Lung (tissue), 5 donors: Measurements from ENCODE around the gene CPNE1. TPM values are rescaled to one million over a fixed set of nuclear protein-coding genes. Genes with fewer than 3 reads are reported as not detected.

Experiments used
- polyA plus RNA-seq, 2 donors: library from polyadenylated mRNA; stranded (reverse); fragments of 200-250 nt; gene quantifications; one replicate each; pipeline ENCODE4 v1.2.1, GENCODE V29; 2013
- small RNA-seq: library from RNA; depleted of rRNA; stranded (forward); fragments of <200 nt; gene quantifications from one replicate; pipeline ENCODE3, GENCODE V24; 2014; ENCODE audit warnings: low replicate concordance
- total RNA-seq, 2 donors: library from RNA; depleted of rRNA in 1 of 2; stranded (reverse); fragments of >200 nt in 1 of 2; gene quantifications; one replicate each; pipeline ENCODE4 v1.2.1, GENCODE V29; 2014 to 2021
- donor health status: Bipolar disorder and iron deficiency.
- donor health status: healthy.
- donor health status: DM: yes; HTN: yes; CAD: no.

The CPNE1 gene
- total and polyA plus RNA-seq, 4 donors = 91.9 to 180 (median 140) TPM

Small RNA genes lying within 50 kb of the gene (small RNA-seq; reads per million reads assigned to genes)
- gene RNU6-759P (not detected), gene RPL37P1 (not detected)

Other genes with a start within 250 kb of the CPNE1 start
- 1 to 10 TPM in 1 of 2 donors, under 1 TPM in 1; 0.21 to 1.1 TPM for gene GDF5, start 226.7 kb downstream of the CPNE1 start, total RNA-seq
- gene GDF5, start 226.7 kb downstream of the CPNE1 start, polyA plus RNA-seq = 1 to 10 TPM in 1 of 2 donors, under 1 TPM in 1; 0.28 to 1.5 TPM
- 10 to 100 TPM; 27.0 to 34.5 TPM for gene CEP250, start 209.3 kb downstream of the CPNE1 start, total RNA-seq
- gene CEP250, start 209.3 kb downstream of the CPNE1 start, polyA plus RNA-seq = 10 to 100 TPM in 1 of 2 donors, 1 to 10 TPM in 1; 8.7 to 12.3 TPM
- gene C20orf173, start 135.2 kb downstream of the CPNE1 start, total RNA-seq = not detected
- gene C20orf173, start 135.2 kb downstream of the CPNE1 start, polyA plus RNA-seq = not detected
- gene ERGIC3, start 122.8 kb downstream of the CPNE1 start, total RNA-seq = 100 to 1,000 TPM; 216 to 241 TPM
- 100 to 1,000 TPM; 173 to 208 TPM for gene ERGIC3, start 122.8 kb downstream of the CPNE1 start, polyA plus RNA-seq
- gene SPAG4, start 49.1 kb downstream of the CPNE1 start, total RNA-seq = 1 to 10 TPM; 2.0 to 5.7 TPM
- gene SPAG4, start 49.1 kb downstream of the CPNE1 start, polyA plus RNA-seq = 1 to 10 TPM; 1.9 to 5.4 TPM
- 10 to 100 TPM; 59.2 to 75.0 TPM for gene RBM12, start within 50 bp of the CPNE1 start, total RNA-seq
- gene RBM12, start within 50 bp of the CPNE1 start, polyA plus RNA-seq = 10 to 100 TPM in 1 of 2 donors, 1 to 10 TPM in 1; 9.5 to 19.6 TPM
- gene NFS1, start 34.5 kb upstream of the CPNE1 start, total RNA-seq = 10 to 100 TPM; 24.1 to 33.9 TPM
- gene NFS1, start 34.5 kb upstream of the CPNE1 start, polyA plus RNA-seq = 10 to 100 TPM; 18.8 to 23.2 TPM
- 100 to 1,000 TPM in 1 of 2 donors, 10 to 100 TPM in 1; 98.6 to 176 TPM for gene ROMO1, start 34.5 kb upstream of the CPNE1 start, total RNA-seq
- gene ROMO1, start 34.5 kb upstream of the CPNE1 start, polyA plus RNA-seq = 100 to 1,000 TPM; 369 to 501 TPM
- gene RBM39, start 77.4 kb upstream of the CPNE1 start, total RNA-seq = 100 to 1,000 TPM; 230 to 689 TPM
- gene RBM39, start 77.4 kb upstream of the CPNE1 start, polyA plus RNA-seq = 100 to 1,000 TPM; 162 to 481 TPM
- gene PHF20, start 107.1 kb upstream of the CPNE1 start, total RNA-seq = 10 to 100 TPM; 46.5 to 51.5 TPM
- 10 to 100 TPM; 17.5 to 18.7 TPM for gene PHF20, start 107.1 kb upstream of the CPNE1 start, polyA plus RNA-seq